Activated CD4-positive, alpha-beta memory T cell treated with anti-CD3 and anti-CD28 coated beads, Interleukin-2, amount 10 ng/mL, durations not matched to agents 7 days and 5 days (primary cell): Measurements from ENCODE around the gene TMED1. TPM values are rescaled to one million over a fixed set of nuclear protein-coding genes. Genes with fewer than 3 reads are reported as not detected.
"Not testable (repeated sequence)": the region's sequence is repeated elsewhere in the genome, so short reads cannot be mapped to it uniquely, and the experiment has no call there.

ENCODE experiments used
- CTCF ChIA-PET: fragments of 350-600 bp; sonication (Branson Sonifier 250); formaldehyde crosslinking; loops from one replicate; lab custom pipeline; 2021; ENCODE audit warnings: antibody characterized with exemption, inconsistent platforms; lab: Charles Lee
- POLR2A ChIA-PET: fragments of 350-600 bp; sonication (Branson Sonifier 250); formaldehyde crosslinking; loops from one replicate; lab custom pipeline; 2021; ENCODE audit warnings: antibody characterized with exemption; lab: Charles Lee
- DNase-seq: peaks from one replicate; pipeline ENCODE4 v3.0.0-alpha.2; 2020
- H3K27ac Mint-ChIP-seq: one replicate; pipeline ENCODE4 v1.8.0; 2021; ENCODE audit warnings: mild to moderate bottlenecking, mixed read lengths
- H3K27me3 Mint-ChIP-seq: one replicate; pipeline ENCODE4 v1.8.0; 2021; ENCODE audit warnings: mixed read lengths
- H3K36me3 Mint-ChIP-seq: one replicate; pipeline ENCODE4 v1.8.0; 2021; ENCODE audit warnings: low read depth, mixed read lengths
- H3K4me1 Mint-ChIP-seq: one replicate; pipeline ENCODE4 v1.8.0; 2021; ENCODE audit warnings: mixed read lengths
- H3K4me3 Mint-ChIP-seq: one replicate; pipeline ENCODE4 v1.8.0; 2021; ENCODE audit warnings: mild to moderate bottlenecking, mixed read lengths
- H3K9me3 Mint-ChIP-seq: one replicate; pipeline ENCODE4 v1.8.0; 2021; ENCODE audit warnings: mixed read lengths
- total RNA-seq, 2 experiments: library from RNA; stranded (reverse); gene quantifications; one replicate each; pipeline ENCODE4 v1.2.3, GENCODE V29; 2021

The TMED1 gene
- total RNA-seq, 2 experiments from 2014 or later, result 15.7 to 17.3 TPM

DNA sequence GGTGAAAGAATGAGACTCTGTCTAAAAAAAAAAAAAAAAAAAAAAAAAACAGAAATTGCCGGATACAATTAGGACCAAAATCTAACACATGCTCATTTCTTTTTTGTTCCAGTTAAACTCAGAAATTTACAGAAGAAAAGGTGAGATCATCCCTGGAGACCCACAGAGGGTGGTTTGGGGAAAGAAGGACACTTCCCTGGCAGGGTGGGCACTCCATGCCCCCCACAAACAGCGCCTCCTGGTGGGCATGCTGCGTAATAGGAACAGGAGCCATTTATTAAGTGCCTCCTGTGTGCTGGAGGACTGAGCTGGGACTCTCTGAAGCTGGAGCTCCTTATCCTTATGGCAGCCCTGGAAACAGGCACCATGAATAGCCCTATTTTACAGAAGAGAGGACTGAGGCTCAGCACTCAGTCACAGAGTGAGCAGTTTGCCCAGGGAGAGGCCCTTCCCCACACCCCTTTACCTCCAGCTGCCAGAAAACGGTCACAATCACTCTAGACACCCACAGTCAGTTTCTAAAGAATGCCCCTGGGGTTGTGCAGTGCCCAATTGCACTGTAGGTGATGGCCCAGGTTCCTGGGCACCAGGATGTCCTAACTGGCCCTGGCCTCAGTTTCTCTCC is 22.3 kb upstream of the TMED1 start:
- DNase-seq, result peak; percentile 37
- H3K4me3 Mint-ChIP-seq, result no peak overlapping the region
- no peaks in the 10 kb centered on the region for H3K9me3 Mint-ChIP-seq
- ChIA-PET POLR2A (interaction anchor here (0.7 to 2.2 kb wide), 4 partner anchors 22 to 157 kb away, joined by 3 to 12 read pairs (median 3); partner anchors contain the start of genes DNM2, QTRT1 and TMED1), CTCF (interaction anchor here (0.5 to 4.9 kb wide), 28 partner anchors 9 to 737 kb away, joined by 3 to 25 read pairs (median 4); partner anchors contain the start of genes DNM2 and TMED1)
- no peaks in the 10 kb centered on the region for H3K36me3 Mint-ChIP-seq
- no peak overlapping the region for H3K27ac Mint-ChIP-seq
- no peaks in the 10 kb centered on the region for H3K27me3 Mint-ChIP-seq
- peaks cover 7% of the 10 kb centered on the region for H3K4me1 Mint-ChIP-seq

DNA sequence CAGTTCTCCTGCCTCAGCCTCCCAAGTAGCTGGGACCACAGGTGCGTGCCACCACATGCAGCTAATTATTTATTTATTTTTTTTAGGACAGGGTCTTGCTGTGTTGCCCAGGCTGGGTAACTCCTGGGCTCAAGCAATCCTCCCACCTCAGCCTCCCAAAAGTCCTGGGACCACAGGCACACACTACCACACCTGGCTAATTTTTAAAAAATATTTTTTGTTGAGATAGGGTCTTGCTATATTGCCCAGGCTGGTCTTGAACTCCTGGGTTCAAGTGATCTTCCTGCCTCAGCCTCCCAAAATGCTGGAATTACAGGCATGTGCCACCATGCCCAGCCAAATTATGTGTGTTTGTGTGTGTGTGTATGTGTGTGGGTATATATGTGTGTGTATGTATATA is 20.9 kb upstream of the TMED1 start:
- POLR2A ChIA-PET, result interaction anchor here (0.6 kb wide), 1 partner anchor 411 kb away, joined by 3 read pairs; no protein-coding TSS in a partner anchor
- H3K4me3 Mint-ChIP-seq, H3K27me3 Mint-ChIP-seq, H3K27ac Mint-ChIP-seq, DNase-seq, H3K9me3 Mint-ChIP-seq, H3K36me3 Mint-ChIP-seq, H3K4me1 Mint-ChIP-seq: not testable (repeated sequence)
- CTCF ChIA-PET, result interaction anchor here (1.1 to 4.9 kb wide), 5 partner anchors 10 to 139 kb away, joined by 3 to 24 read pairs (median 13); partner anchors contain the start of genes DNM2 and TMED1

- Mint-ChIP-seq H3K4me3 (no peak overlapping the region), H3K36me3 (no peaks in the 10 kb centered on the region), H3K27me3 (no peaks in the 10 kb centered on the region), H3K9me3 (no peaks in the 10 kb centered on the region), H3K27ac (no peak overlapping the region), H3K4me1 (peaks cover under 1% of the 10 kb centered on the region)
- ChIA-PET POLR2A (no interaction called here), CTCF (interaction anchor here (0.6 to 4.9 kb wide), 7 partner anchors 11 to 138 kb away, joined by 3 to 24 read pairs (median 4); partner anchors contain the start of genes DNM2 and TMED1)
- DNase-seq, result peak; percentile 35
Observed at GRCh38 chr19:10855879-10856522, 20.0 kb upstream of the TMED1 start.

GRCh38 chr19:10854350-10855089 is 18.5 kb upstream of the TMED1 start:
- Mint-ChIP-seq H3K4me3 (no peak overlapping the region), H3K4me1 (no peaks in the 10 kb centered on the region), H3K36me3 (no peaks in the 10 kb centered on the region), H3K27ac (no peak overlapping the region), H3K9me3 (no peaks in the 10 kb centered on the region), H3K27me3 (no peaks in the 10 kb centered on the region)
- no peak for DNase-seq
- POLR2A ChIA-PET, result interaction anchor here (1.8 kb wide), 1 partner anchor 18 kb away, joined by 6 read pairs; the partner anchor contains the start of gene TMED1
- CTCF ChIA-PET, result interaction anchor here (0.8 to 4.9 kb wide), 7 partner anchors 9 to 153 kb away, joined by 4 to 24 read pairs (median 13); partner anchors contain the start of genes DNM2, QTRT1 and TMED1

DNA sequence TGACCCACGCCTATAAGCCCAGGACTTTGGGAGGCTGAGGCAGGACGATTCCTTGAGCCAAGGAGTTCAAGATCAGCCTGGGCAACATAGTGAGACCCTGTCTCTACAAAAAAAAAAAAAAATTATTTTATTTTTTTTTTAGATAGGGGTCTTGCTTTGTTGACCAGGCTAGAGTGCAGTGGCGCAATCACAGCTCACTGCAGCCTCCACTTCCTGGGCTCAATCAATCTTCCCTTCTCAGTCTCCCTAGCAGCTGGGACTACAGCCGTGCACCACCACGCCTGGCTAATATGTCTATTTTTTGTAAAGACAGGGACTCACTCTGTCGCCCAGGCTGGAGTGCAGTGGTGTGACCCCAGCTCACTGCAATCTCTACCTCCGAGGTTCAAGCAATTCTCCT is 16.9 kb upstream of the TMED1 start:
- POLR2A ChIA-PET, result interaction anchor here (0.6 kb wide), 1 partner anchor 32 kb away, joined by 3 read pairs; no protein-coding TSS in a partner anchor
- H3K27me3 Mint-ChIP-seq, result no peaks in the 10 kb centered on the region

DNA sequence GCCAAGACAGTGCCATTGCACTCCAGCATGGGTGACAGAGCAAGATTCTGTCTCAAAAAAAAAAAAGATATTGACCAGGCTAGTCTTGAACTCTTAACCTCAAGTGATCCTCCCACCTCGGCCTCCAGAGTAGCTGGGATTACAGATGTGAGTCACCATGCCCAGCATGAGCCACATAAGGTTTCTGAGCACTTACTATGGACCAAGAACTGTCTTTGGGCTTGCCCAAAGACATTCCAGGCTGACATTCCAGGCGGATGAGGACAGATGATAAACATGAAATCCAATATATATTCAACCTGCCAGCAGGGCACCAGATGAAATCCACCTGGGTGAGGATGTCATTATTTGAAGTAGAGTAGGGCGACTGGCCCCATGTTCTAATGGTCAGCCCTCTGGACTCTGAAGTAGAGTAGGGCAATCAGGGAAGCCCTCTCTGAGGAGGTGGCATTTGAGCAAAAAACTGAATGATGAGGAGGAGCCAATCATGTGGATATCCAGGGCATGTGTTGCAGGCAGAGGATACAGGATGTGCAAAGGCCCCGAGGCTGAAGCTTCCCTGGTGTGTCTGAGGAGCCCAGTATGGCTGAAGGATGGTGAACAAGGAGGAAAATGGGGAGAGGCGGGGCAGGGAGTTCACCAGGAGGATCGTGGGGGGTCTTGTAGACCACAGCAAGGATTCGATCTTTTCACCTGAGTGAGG is 16.2 kb upstream of the TMED1 start:
- DNase-seq, result no peak
- peaks cover 8% of the 10 kb centered on the region for H3K4me1 Mint-ChIP-seq
- no peaks in the 10 kb centered on the region for H3K9me3 Mint-ChIP-seq
- no peak overlapping the region for H3K4me3 Mint-ChIP-seq
- no peaks in the 10 kb centered on the region for H3K36me3 Mint-ChIP-seq
- ChIA-PET CTCF (interaction anchor here (0.6 to 2.2 kb wide), 2 partner anchors 12 to 134 kb away, joined by 3 to 9 read pairs; no protein-coding TSS in a partner anchor), POLR2A (no interaction called here)
- H3K27me3 Mint-ChIP-seq, result no peaks in the 10 kb centered on the region
- no peak overlapping the region for H3K27ac Mint-ChIP-seq

More for the DNA sequence above, 16.9 kb upstream of the TMED1 start:
- H3K4me3 Mint-ChIP-seq, result no peak overlapping the region
- no peaks in the 10 kb centered on the region for H3K36me3 Mint-ChIP-seq
- no peak for DNase-seq
- CTCF ChIA-PET, result interaction anchor here (0.7 to 2.4 kb wide), 2 partner anchors 11 to 95 kb away, joined by 3 to 24 read pairs; no protein-coding TSS in a partner anchor
- peaks cover 5% of the 10 kb centered on the region for H3K4me1 Mint-ChIP-seq
- no peak overlapping the region for H3K27ac Mint-ChIP-seq
- H3K9me3 Mint-ChIP-seq, result no peaks in the 10 kb centered on the region

- ChIA-PET CTCF (interaction anchor here (2.2 kb wide), 1 partner anchor 13 kb away, joined by 9 read pairs; no protein-coding TSS in a partner anchor), POLR2A (no interaction called here)
- Mint-ChIP-seq H3K27me3 (no peaks in the 10 kb centered on the region), H3K4me1 (peaks cover 11% of the 10 kb centered on the region), H3K27ac (no peak overlapping the region), H3K36me3 (peaks cover 7% of the 10 kb centered on the region), H3K4me3 (no peak overlapping the region), H3K9me3 (peaks cover 9% of the 10 kb centered on the region)
- DNase-seq, result no peak
Observed at GRCh38 chr19:10850631-10851030, 14.6 kb upstream of the TMED1 start.

GRCh38 chr19:10848230-10848856 is 12.3 kb upstream of the TMED1 start, which contains the start of gene C19orf38:
C19orf38 (plus strand) TSS chr19:10848415; CDS start chr19:10848509, 94 bp downstream.
- H3K27ac Mint-ChIP-seq, result no peak within 1 kb of the TSS
- peaks cover 9% of the 10 kb centered on the region for H3K9me3 Mint-ChIP-seq
- ChIA-PET POLR2A (no interaction called here), CTCF (interaction anchor here (0.6 to 1.3 kb wide), 3 partner anchors 10 to 470 kb away, joined by 4 to 5 read pairs (median 4); no protein-coding TSS in a partner anchor)
- peaks cover 2% of the 10 kb centered on the region for H3K27me3 Mint-ChIP-seq
- no peak within 1 kb of the TSS for H3K4me3 Mint-ChIP-seq
- no peak for DNase-seq
- peaks cover 11% of the 10 kb centered on the region for H3K4me1 Mint-ChIP-seq
- peaks cover 7% of the 10 kb centered on the region for H3K36me3 Mint-ChIP-seq

DNA sequence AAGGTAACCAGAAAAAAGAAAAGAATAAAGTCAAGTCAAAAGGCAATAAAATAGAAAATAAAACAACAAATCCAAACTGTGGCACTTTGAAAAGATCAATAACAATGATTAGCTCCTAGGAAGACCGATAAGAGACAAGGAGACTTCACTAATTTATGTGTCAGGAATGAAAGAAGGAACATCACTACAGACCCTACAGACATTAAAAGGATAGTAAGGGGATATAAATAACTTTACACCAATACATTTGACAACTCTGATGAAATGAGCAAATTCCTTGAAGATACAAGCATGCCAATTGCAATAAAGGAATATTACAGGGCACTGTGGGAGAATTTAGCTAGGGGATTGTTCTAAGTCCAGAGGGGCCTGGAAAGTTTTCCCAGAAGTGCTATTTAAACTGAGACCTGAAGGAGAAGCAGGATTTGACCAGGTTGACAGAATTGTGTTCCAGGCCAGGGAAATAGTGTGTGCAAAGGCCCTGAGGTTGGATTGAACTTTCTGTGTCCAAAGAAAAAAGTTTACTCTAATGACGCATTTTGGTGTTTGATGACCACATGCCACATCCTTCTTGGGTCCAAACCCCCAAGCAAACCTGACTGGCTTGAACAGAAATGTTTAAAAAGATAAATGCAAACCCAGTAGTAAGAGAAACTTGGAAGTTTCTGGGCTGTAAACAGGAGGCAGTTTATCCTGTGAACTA is 10.6 kb upstream of the TMED1 start:
- ChIA-PET POLR2A (no interaction called here), CTCF (interaction anchor here (0.6 to 2.0 kb wide), 7 partner anchors 8 to 265 kb away, joined by 3 to 9 read pairs (median 5); partner anchors contain the start of genes DNM2 and TMED1)
- peaks cover 7% of the 10 kb centered on the region for H3K36me3 Mint-ChIP-seq
- no peak for DNase-seq
- peaks cover 2% of the 10 kb centered on the region for H3K27me3 Mint-ChIP-seq
- peaks cover 9% of the 10 kb centered on the region for H3K9me3 Mint-ChIP-seq
- no peak overlapping the region for H3K4me3 Mint-ChIP-seq
- H3K27ac Mint-ChIP-seq, result no peak overlapping the region
- peaks cover 11% of the 10 kb centered on the region for H3K4me1 Mint-ChIP-seq

DNA sequence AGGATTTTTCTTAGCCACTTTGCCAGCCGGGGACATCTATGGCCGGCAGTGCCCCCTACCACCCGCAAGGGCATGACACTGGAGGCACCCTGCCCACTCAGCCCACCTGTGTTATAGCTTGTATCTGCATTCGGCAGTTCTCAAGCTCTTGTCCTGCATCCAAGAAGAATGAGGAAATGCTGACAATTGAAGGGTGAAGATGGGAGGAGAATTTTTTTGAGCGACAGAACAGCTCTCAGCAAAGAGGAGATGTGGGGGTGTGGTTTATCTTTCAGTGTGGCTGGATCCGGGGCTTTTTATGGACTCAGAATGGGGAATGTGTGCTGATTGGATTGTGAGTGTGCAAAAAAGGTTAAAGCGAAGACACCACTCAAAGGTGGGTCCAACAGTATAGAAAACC is 6.8 kb upstream of the TMED1 start:
- Mint-ChIP-seq H3K4me1 (peaks cover 6% of the 10 kb centered on the region), H3K9me3 (peaks cover 9% of the 10 kb centered on the region), H3K4me3 (no peak overlapping the region), H3K27ac (no peak overlapping the region), H3K36me3 (peaks cover 7% of the 10 kb centered on the region), H3K27me3 (peaks cover 7% of the 10 kb centered on the region)
- ChIA-PET CTCF (interaction anchor here (0.8 to 1.6 kb wide), 2 partner anchors 16 to 126 kb away, joined by 3 to 5 read pairs; no protein-coding TSS in a partner anchor), POLR2A (no interaction called here)
- DNase-seq, result no peak
